ENCODE measurements around the gene MAP3K3. TPM values are rescaled to one million over a fixed set of nuclear protein-coding genes. Genes with fewer than 3 reads are reported as not detected.

MAP3K3 gene
- total RNA-seq, 1 experiment from 2014 or later = 12.9 TPM

DNA sequence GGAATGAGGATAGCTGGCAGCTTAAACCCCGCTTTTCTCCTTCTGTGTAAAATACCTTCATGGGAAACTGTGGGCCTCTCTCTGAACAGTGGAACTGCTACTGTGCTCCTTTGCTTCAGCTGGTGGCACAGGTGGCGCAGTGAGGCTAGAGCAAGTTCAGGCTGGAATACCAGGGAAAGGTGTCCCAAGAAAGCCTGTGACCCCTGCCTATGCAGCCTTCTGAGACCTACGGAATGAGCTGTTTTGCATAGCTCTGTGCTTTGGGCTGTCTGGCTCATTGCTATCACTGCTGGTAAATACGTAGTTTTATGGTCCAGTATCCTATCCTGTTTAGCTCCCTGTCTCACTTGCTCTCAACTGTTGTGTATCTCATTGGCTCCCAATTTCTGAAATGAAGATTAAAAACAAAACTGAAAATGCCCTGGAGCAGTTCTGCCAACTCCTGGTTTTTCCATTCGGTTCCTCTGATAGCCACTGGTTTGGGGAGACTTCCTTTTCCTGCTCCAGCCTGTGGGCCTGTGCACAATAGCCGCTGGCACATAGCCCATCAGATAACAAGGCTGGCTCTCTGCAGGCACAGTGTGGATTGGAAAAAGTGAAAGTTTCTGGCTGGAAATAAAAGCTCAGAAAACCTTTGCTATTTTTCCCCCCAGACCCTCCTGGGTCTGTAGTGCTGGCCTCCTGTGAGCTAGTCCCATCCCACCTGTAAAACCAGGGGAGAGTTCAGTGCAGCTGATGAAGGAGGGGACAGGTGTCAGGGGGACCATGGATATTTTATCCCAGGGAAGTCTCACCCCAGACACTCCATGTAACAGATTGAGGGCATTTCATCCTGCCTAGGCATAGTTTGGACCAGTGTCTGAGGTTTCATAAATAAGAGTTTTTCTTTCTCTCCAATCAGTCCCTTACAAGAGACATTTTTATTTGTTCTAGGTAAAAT, 53.7 kb downstream of the MAP3K3 start:
- Histone ChIP-seq H3K4me3 (no peak overlapping the region), H3K9me3 (no peaks in the 10 kb centered on the region), H3K36me3 (peaks cover 5% of the 10 kb centered on the region), H3K27me3 (no peaks in the 10 kb centered on the region)
- peak; percentile 87 for DNase-seq

GRCh38 chr17:63676584-63676983, 54.4 kb downstream of the MAP3K3 start:
- no peak for DNase-seq
- Histone ChIP-seq H3K4me3 (no peak overlapping the region), H3K9me3 (no peaks in the 10 kb centered on the region), H3K27me3 (no peaks in the 10 kb centered on the region), H3K36me3 (peaks cover 3% of the 10 kb centered on the region)

DNA sequence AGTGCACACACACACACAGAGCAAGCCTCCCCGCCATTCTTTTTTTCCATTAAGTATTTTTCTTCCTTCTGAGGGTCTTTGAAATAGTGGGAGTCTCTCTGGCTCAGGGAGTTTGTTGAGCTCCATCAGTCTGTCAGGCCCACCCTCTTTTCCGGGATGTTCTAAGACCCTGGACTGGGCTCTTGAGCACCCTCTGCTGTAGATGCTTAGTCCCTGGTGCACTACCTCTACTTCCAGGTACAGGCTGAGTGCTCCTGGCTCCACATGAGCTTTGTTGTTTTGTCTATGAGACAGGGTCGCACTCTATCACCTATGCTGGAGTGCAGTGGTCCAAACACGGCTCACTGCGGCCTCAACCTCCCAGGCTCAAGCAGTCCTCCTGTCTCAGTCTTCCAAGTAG, 57.0 kb downstream of the MAP3K3 start:
- no peaks in the 10 kb centered on the region for H3K27me3 ChIP-seq
- H3K36me3 ChIP-seq = peaks cover 13% of the 10 kb centered on the region
- DNase-seq = no peak
- H3K9me3 ChIP-seq = no peaks in the 10 kb centered on the region
- no peak overlapping the region for H3K4me3 ChIP-seq

DNA sequence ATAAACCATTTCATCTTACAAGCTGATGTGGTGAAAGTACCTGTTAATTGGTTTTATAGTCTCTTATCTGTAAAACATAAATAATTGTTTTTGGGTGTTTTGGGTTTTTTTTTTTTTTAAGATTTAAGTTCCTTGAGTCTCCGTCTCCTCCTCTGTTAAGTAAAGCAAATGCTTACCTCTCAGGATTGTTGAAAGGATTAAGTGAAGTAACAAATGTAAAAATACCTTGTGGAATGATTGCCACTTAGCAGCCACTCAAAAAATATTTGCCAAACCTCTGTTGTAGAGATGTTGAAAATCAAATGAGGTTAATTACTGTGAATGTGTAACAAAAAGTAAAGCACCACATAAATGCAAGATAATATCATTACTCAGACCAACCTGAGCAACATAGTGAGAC, 58.5 kb downstream of the MAP3K3 start:
- DNase-seq = no peak
- Histone ChIP-seq H3K36me3 (peaks cover 17% of the 10 kb centered on the region), H3K9me3 (no peaks in the 10 kb centered on the region), H3K4me3 (no peak overlapping the region), H3K27me3 (no peaks in the 10 kb centered on the region)

DNA sequence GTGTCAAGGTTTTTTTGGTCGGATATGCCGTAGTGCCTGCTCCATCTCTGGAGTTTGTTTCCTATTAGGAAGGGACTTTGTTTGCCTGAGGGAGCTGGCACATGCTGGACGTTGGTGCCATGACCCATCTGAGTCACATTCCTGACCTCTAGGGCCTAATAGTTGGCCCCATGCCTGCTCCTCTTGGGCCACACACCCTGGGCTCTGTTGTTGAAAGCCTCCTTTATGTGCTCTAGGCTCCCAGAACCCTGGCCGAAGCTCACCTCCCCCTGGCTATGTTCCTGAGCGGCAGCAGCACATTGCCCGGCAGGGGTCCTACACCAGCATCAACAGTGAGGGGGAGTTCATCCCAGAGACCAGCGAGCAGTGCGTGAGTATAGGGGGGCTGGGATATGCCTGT, 59.3 kb downstream of the MAP3K3 start:
- peak; percentile 53 for DNase-seq
- Histone ChIP-seq H3K4me3 (no peak overlapping the region), H3K36me3 (peaks cover 20% of the 10 kb centered on the region), H3K27me3 (no peaks in the 10 kb centered on the region), H3K9me3 (no peaks in the 10 kb centered on the region)

GRCh38 chr17:63682441-63682840, 60.2 kb downstream of the MAP3K3 start:
- Histone ChIP-seq H3K27me3 (no peaks in the 10 kb centered on the region), H3K36me3 (peaks cover 20% of the 10 kb centered on the region), H3K4me3 (no peak overlapping the region), H3K9me3 (no peaks in the 10 kb centered on the region)
- no peak for DNase-seq

GRCh38 chr17:63682981-63683380, 60.8 kb downstream of the MAP3K3 start:
- no peaks in the 10 kb centered on the region for H3K27me3 ChIP-seq
- H3K36me3 ChIP-seq = peaks cover 20% of the 10 kb centered on the region
- no peak for DNase-seq
- H3K9me3 ChIP-seq = no peaks in the 10 kb centered on the region
- no peak overlapping the region for H3K4me3 ChIP-seq

DNA sequence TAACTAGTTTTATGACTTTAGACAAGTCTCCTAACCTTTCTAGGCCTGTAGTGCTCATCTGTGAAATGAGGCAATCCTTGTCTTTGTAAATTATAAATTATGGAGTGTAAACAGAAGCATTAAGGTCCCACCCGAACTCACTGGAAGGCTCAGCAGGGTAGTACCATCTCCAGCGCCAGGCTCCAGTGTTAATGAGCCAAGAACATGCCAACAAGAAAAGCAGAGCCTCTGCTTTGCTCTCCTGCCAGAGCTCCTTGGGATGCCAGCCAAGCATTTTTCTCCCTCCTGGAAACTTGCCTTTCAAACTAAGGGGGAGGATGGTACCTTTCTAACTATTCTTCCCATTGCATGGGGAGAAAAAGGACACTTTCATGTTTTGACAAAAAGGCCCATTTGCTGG, 62.8 kb downstream of the MAP3K3 start:
- H3K36me3 ChIP-seq = peaks cover 25% of the 10 kb centered on the region
- peak; percentile 84 for DNase-seq
- no peaks in the 10 kb centered on the region for H3K27me3 ChIP-seq
- no peaks in the 10 kb centered on the region for H3K9me3 ChIP-seq
- H3K4me3 ChIP-seq = no peak overlapping the region

DNA sequence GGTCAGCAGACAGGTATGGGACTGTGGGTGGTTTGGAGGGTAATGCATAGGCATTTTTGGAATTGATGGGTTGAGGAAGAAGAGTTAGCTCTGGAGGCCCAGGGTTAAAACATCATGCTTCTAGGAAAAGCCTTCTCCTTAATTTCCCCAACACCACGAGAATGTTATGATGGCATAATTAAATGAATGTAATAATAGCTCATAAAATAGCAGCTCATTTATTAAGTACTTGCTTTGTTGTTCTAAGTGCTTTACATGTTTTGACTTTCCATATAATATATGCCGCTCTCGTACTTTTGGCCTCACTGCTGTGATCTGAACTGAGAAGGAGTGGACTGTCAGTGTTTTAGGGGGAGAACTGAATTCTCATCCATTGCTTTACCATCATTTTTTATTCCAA, 63.4 kb downstream of the MAP3K3 start:
- no peaks in the 10 kb centered on the region for H3K27me3 ChIP-seq
- no peaks in the 10 kb centered on the region for H3K9me3 ChIP-seq
- no peak overlapping the region for H3K4me3 ChIP-seq
- no peak for DNase-seq
- peaks cover 29% of the 10 kb centered on the region for H3K36me3 ChIP-seq

DNA sequence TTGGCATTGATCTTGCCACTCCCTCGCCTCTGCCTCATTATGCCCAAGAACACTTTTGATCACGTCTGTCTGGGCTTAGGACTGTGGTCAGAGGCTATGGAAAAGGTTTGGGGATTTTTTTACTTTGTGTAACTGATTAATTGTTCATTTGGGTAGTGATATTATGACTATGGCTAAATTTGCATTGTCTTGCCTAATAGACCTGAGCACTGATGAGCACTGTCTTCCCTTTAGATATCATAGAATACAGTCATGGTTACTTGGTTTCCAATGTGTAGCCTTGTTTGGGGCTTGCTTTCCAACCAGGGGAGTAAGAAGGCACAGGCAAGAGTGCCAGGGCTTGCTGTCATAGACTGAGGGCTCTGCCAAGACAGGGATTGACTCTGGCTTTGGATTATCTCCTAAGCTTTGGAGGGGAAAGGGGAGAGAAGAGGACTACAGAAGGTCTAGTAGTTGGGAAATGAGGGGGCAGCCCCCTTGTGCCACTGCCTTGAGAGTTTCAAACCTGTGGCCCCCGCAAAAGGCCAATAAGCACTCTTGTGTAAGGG, 64.0 kb downstream of the MAP3K3 start:
- peak; percentile 57 for DNase-seq
- Histone ChIP-seq H3K27me3 (no peaks in the 10 kb centered on the region), H3K4me3 (no peak overlapping the region), H3K9me3 (no peaks in the 10 kb centered on the region), H3K36me3 (peaks cover 29% of the 10 kb centered on the region)

DNA sequence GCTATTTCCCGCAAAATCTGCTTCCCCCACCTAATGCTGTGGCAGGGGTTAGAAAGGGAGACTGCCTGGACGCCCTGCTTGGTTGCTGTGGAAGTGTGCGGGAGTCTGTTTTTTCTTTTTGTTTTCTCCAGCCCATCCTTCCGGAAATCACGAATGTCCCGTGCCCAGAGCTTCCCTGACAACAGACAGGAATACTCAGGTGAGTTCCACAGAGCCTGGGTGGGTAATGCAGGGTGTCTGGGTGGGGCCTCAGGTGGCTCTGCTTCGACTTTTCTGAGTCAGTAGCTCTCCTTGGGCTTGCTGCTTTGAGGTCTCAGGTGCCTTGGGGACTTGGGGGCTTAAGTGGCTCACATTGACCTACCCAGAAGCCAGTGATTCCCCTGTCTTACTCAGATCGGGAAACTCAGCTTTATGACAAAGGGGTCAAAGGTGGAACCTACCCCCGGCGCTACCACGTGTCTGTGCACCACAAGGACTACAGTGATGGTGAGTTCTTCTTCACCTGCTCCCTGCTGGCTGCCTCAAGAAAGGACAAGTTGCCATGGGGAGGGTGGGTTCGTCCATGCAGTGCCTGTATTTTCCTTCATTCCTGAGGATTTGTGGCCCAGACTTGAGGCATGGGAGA, 66.3 kb downstream of the MAP3K3 start:
- no peaks in the 10 kb centered on the region for H3K9me3 ChIP-seq
- no peak overlapping the region for H3K4me3 ChIP-seq
- H3K36me3 ChIP-seq = peaks cover 30% of the 10 kb centered on the region
- H3K27me3 ChIP-seq = no peaks in the 10 kb centered on the region
- DNase-seq = no peak

- no peaks in the 10 kb centered on the region for H3K27me3 ChIP-seq
- H3K9me3 ChIP-seq = no peaks in the 10 kb centered on the region
- no peak for DNase-seq
- H3K36me3 ChIP-seq = peaks cover 26% of the 10 kb centered on the region
- no peak overlapping the region for H3K4me3 ChIP-seq
Measured at GRCh38 chr17:63689479-63689878, 67.3 kb downstream of the MAP3K3 start.

GRCh38 chr17:63692195-63692816, 70.1 kb downstream of the MAP3K3 start:
- no peak for DNase-seq

GRCh38 chr17:63693411-63694113, 71.3 kb downstream of the MAP3K3 start:
- Histone ChIP-seq H3K36me3 (peaks cover 17% of the 10 kb centered on the region), H3K9me3 (no peaks in the 10 kb centered on the region), H3K27me3 (no peaks in the 10 kb centered on the region), H3K4me3 (no peak overlapping the region)
- DNase-seq = no peak

More at GRCh38 chr17:63692195-63692816, 70.1 kb downstream of the MAP3K3 start:
- H3K27me3 ChIP-seq = no peaks in the 10 kb centered on the region
- H3K9me3 ChIP-seq = no peaks in the 10 kb centered on the region
- H3K36me3 ChIP-seq = peaks cover 20% of the 10 kb centered on the region
- no peak overlapping the region for H3K4me3 ChIP-seq

GRCh38 chr17:63694229-63694949, 72.2 kb downstream of the MAP3K3 start:
- DNase-seq = no peak
- Histone ChIP-seq H3K36me3 (peaks cover 16% of the 10 kb centered on the region; the same call in 1 of the 2 replicates), H3K9me3 (no peaks in the 10 kb centered on the region), H3K27me3 (no peaks in the 10 kb centered on the region), H3K4me3 (no peak overlapping the region)
